H1 (cell line): ENCODE results near the gene RARRES1.

ENCODE experiments used
- CTCF ChIP-seq, 3 experiments: IDR thresholded peaks; 1 replicate in 2 of 3; 2 replicates in 1 of 3; pipeline versions ENCODE4 v1.5.1 to v1.6.1; 2011; ENCODE audit warnings: low read length in 3 of 3, mild to moderate bottlenecking in 3 of 3, inconsistent platforms in 2 of 3, low read depth in 1 of 3, moderate library complexity in 1 of 3; ENCODE audit not compliant: insufficient read depth in 1 of 3; ENCODE audit errors: control extremely low read depth in 1 of 3
- EZH2 ChIP-seq: fragments of 200-600 bp; sonication (generic); IDR thresholded peaks from 2 replicates; pipeline ENCODE4 v1.7.1; 2012; ENCODE audit warnings: low read depth, mild to moderate bottlenecking, moderate library complexity, low read length, inconsistent platforms; ENCODE audit not compliant: severe bottlenecking
- MAX ChIP-seq: IDR thresholded peaks from 2 replicates; pipeline ENCODE4 v1.6.1; 2012; ENCODE audit warnings: inconsistent platforms
- POLR2A ChIP-seq, 2 experiments: IDR thresholded peaks; 1 replicate in 1 of 2; 2 replicates in 1 of 2; pipeline ENCODE4 v1.6.1; 2011; ENCODE audit warnings: low read depth in 2 of 2, low read length in 2 of 2, mild to moderate bottlenecking in 2 of 2; ENCODE audit errors: control extremely low read depth in 1 of 2
- POLR2AphosphoS5 ChIP-seq: IDR thresholded peaks from 2 replicates; pipeline ENCODE4 v1.6.1; 2011; ENCODE audit warnings: low read depth, low read length
- RFX5 ChIP-seq: IDR thresholded peaks from 2 replicates; pipeline ENCODE4 v1.6.1; 2011; ENCODE audit warnings: low read depth, low read length, improper control_type of control experiment, borderline replicate concordance
- TAF1 ChIP-seq: IDR thresholded peaks from 2 replicates; pipeline ENCODE4 v1.6.1; 2011; ENCODE audit warnings: mild to moderate bottlenecking, low read depth, low read length
- ZNF274 ChIP-seq: IDR thresholded peaks from 2 replicates; pipeline ENCODE4 v1.7.0; 2012; ENCODE audit warnings: low read length, borderline replicate concordance; ENCODE audit errors: extremely low read depth

GRCh38 chr3:158731938-158732855, at the start of gene RARRES1:
- no peak for TF ChIP-seq POLR2A (IDR thresholded peaks at IDR 0.05; ENCODE audit: control extremely low read depth in 1 of 2, low read depth in 2 of 2, low read length in 2 of 2)
- TF ChIP-seq CTCF (IDR thresholded peaks at IDR 0.05; ENCODE audit: control extremely low read depth in 1 of 3, insufficient read depth in 1 of 3, low read depth in 1 of 3, low read length in 3 of 3) = peak in 1 of 3 experiments; percentile 3; a peak in 1 of 4 replicates
- TF ChIP-seq EZH2 = no peak
- TF ChIP-seq TAF1 = no peak
- no peak for TF ChIP-seq RFX5
- no peak for TF ChIP-seq ZNF274
- no peak for TF ChIP-seq POLR2AphosphoS5
- TF ChIP-seq MAX = peak; percentile 84
